Duodenal mucosa (tissue), 2 donors: ENCODE results near the gene JAKMIP2.

ENCODE experiments used
- H3K27ac ChIP-seq: one replicate; pipeline ENCODE4 v1.7.0; 2013; ENCODE audit warnings: low read depth, low read length
- H3K27me3 ChIP-seq, 2 donors: one replicate each; pipeline ENCODE4 v1.7.0; 2013; ENCODE audit warnings: low read length in 2 of 2, control low read depth in 1 of 2; ENCODE audit not compliant: insufficient read depth in 2 of 2, control insufficient read depth in 1 of 2
- H3K36me3 ChIP-seq, 2 donors: one replicate each; pipeline ENCODE4 v1.7.0; 2013; ENCODE audit warnings: low read length in 2 of 2, control low read depth in 1 of 2; ENCODE audit not compliant: insufficient read depth in 2 of 2, control insufficient read depth in 1 of 2
- H3K4me1 ChIP-seq, 2 donors: one replicate each; pipeline ENCODE4 v1.7.0; 2013; ENCODE audit warnings: low read length in 2 of 2, control low read depth in 1 of 2; ENCODE audit not compliant: insufficient read depth in 2 of 2, control insufficient read depth in 1 of 2
- H3K4me3 ChIP-seq, 2 donors: one replicate each; pipeline ENCODE4 v1.7.0; 2013; ENCODE audit warnings: low read length in 2 of 2, low read depth in 1 of 2
- H3K9ac ChIP-seq, 2 donors: one replicate each; pipeline ENCODE4 v1.7.0; 2013; ENCODE audit warnings: low read length in 2 of 2, low read depth in 1 of 2
- H3K9me3 ChIP-seq, 2 donors: one replicate each; pipeline ENCODE4 v1.7.0; 2013; ENCODE audit warnings: low read length in 2 of 2, control low read depth in 1 of 2; ENCODE audit not compliant: control insufficient read depth in 1 of 2

The JAKMIP2 gene

DNA sequence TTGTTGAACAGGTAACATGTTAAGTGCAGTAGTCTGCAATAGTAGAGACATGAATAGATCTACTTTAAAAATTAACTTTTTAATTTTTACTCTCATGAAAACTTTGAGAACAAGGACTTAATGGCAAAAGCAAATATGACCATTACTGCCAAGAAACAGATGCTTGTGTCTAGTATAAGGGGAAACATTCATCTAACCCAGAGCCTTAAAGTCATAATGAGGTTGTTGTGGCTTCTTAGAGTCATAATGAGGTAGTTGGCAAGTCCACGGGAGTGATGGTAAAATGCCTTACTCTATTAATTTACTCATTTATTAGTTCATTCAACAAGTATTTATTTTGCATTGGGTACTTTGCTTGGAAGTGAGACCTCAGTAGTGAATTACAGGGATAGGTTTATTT is 71.5 kb downstream of the JAKMIP2 start:
- H3K9ac ChIP-seq = no peak overlapping the region
- peaks cover 6 to 9% of the 10 kb centered on the region in 2 donors for H3K4me1 ChIP-seq
- H3K9me3 ChIP-seq = no peaks in the 10 kb centered on the region
- no peaks in the 10 kb centered on the region for H3K36me3 ChIP-seq
- no peak overlapping the region for H3K4me3 ChIP-seq
- no peak overlapping the region for H3K27ac ChIP-seq
- no peaks in the 10 kb centered on the region for H3K27me3 ChIP-seq

DNA sequence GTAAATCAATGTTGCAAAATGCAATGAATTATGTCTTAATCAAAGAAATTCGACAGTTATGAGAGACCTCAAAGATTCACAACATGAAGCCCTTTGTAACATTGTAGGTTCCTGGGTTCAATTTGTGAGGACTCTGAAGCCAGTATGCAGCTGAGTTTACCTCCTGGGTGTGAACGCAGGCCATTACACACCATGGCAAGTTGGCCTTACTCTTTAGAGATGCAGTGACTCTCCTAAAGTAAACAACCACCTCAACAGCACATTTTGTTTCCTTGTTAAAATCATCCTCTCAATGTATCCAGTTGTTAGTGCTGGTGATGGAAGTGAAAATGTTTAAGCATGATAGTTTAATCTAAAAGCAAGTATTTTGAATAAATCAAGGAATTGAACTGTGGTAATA is 73.8 kb downstream of the JAKMIP2 start:
- Histone ChIP-seq H3K9me3 (no peaks in the 10 kb centered on the region), H3K27ac (no peak overlapping the region), H3K4me1 (peaks cover 6 to 9% of the 10 kb centered on the region in 2 donors)

DNA sequence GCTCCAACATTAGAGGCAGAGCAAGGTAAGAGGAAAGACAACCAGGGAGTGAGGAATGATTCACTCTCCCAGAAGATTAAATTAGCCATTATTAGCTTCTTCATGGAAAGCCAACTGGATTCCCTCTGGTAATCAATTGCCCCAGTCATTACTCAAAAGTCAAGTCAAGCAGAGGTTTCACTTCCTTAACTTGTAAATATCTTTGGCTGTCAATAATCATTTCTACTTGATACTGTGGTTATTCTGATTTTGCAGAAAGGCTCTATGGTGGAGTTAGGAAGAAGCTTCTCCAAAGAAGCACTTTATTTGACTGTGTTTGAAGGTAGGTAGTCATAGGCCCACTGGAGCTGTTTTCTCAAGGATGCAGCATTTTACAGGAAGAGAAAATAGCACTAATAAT is 78.0 kb downstream of the JAKMIP2 start:
- Histone ChIP-seq H3K27me3 (no peaks in the 10 kb centered on the region), H3K9me3 (no peaks in the 10 kb centered on the region), H3K27ac (no peak overlapping the region), H3K4me3 (no peak overlapping the region), H3K4me1 (no peaks in the 10 kb centered on the region), H3K36me3 (no peaks in the 10 kb centered on the region), H3K9ac (no peak overlapping the region)

More for the DNA sequence above, 73.8 kb downstream of the JAKMIP2 start:
- H3K9ac ChIP-seq = no peak overlapping the region
- H3K36me3 ChIP-seq = no peaks in the 10 kb centered on the region
- no peak overlapping the region for H3K4me3 ChIP-seq
- H3K27me3 ChIP-seq = no peaks in the 10 kb centered on the region

DNA sequence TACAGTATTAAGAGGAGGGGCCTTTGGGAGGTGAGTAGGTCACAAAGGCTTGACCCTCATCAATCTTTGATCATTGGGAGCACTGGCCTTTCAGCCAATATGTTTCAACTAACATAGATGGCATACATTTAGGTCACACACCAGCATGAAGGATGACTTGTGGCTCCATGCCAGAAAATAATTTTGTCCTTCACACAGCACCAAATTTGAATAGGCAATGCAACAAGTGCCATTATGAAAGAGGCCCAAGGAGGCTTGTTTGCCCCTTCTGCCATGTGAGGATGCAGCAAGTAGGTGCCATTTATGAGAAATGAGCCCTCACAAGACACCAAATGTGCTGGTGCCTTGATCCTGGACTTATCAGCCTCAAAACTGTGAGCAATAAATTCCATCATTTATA is 81.1 kb downstream of the JAKMIP2 start:
- H3K27ac ChIP-seq = no peak overlapping the region
- no peaks in the 10 kb centered on the region for H3K36me3 ChIP-seq
- no peaks in the 10 kb centered on the region for H3K4me1 ChIP-seq
- H3K9ac ChIP-seq = no peak overlapping the region
- H3K4me3 ChIP-seq = no peak overlapping the region
- peaks cover 4 to 6% of the 10 kb centered on the region in 2 donors for H3K9me3 ChIP-seq
- H3K27me3 ChIP-seq = no peaks in the 10 kb centered on the region

DNA sequence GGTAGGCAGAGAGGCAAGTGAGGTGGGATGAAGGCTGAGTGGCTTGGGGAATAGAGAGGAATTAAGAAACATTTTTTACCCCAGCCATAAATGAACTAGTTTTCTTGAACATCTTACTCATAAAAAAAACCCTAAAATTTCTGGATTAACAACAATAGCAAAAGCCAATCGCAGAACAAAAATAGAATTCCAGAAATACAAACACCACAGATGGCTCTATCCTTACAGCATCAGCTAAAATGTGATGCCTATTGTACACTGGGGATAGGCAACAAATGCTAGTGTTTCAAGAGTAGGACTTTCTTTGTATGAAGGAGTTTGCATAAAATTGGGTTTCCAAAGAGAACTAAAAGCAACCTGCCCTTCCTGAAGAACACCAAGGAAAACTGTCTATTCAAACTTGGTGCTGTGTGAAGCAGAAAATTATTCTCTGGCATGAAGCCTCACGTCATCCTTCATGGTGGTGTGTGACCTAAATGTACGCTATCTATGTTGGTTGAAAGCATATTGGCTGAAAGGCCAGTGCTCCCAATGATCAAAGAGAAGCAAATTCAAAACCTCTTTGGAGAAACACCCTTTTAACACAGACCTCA is 82.9 kb downstream of the JAKMIP2 start:
- no peak overlapping the region for H3K4me3 ChIP-seq
- H3K36me3 ChIP-seq = no peaks in the 10 kb centered on the region
- H3K27me3 ChIP-seq = no peaks in the 10 kb centered on the region
- H3K27ac ChIP-seq = no peak overlapping the region
- no peaks in the 10 kb centered on the region for H3K4me1 ChIP-seq
- H3K9ac ChIP-seq = no peak overlapping the region
- H3K9me3 ChIP-seq = peaks cover 4 to 6% of the 10 kb centered on the region in 2 donors

DNA sequence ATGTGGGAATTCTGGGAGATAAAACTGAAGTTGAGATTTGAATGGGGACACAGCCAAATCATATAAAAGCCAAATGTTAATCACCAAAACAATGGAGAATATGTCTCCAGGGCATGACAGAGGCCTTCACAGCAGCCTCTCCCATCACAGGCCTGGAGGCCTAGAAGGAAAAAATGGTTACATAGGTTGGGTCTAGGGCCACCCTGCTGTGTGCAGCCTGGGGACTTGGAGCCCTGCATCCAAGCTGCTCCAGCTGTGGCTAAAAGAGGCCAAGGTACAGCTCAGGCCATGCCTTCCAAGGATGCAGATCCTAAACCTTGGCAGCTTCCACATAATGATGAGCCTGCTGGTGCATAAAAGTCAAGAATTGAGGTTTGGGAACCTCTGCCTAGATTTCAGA is 85.1 kb downstream of the JAKMIP2 start:
- Histone ChIP-seq H3K27me3 (no peaks in the 10 kb centered on the region), H3K36me3 (no peaks in the 10 kb centered on the region), H3K4me1 (no peaks in the 10 kb centered on the region), H3K9me3 (peaks cover 4 to 6% of the 10 kb centered on the region in 2 donors), H3K27ac (no peak overlapping the region), H3K9ac (no peak overlapping the region), H3K4me3 (no peak overlapping the region)

DNA sequence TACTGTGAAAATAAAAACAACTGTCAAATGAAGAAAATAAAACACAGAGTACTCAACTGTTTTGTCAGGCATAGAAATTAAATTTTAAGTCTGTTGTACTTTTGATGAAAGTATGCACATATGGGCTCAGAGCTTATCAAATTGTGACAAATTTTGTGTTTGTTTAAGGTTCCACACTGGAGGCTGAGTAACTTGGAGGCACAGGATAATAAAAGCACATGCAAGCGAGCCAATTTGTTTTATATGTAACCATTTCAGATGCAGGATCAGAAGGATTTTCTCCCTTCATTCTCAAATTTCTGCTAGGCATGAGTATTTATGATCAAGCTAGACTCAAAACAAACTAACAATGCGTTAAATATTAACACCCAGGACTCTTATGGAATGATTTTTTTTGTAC is 87.8 kb downstream of the JAKMIP2 start:
- Histone ChIP-seq H3K27ac (no peak overlapping the region), H3K27me3 (no peaks in the 10 kb centered on the region), H3K9me3 (peaks cover 4 to 6% of the 10 kb centered on the region in 2 donors), H3K4me1 (no peaks in the 10 kb centered on the region), H3K9ac (no peak overlapping the region), H3K36me3 (no peaks in the 10 kb centered on the region), H3K4me3 (no peak overlapping the region)

DNA sequence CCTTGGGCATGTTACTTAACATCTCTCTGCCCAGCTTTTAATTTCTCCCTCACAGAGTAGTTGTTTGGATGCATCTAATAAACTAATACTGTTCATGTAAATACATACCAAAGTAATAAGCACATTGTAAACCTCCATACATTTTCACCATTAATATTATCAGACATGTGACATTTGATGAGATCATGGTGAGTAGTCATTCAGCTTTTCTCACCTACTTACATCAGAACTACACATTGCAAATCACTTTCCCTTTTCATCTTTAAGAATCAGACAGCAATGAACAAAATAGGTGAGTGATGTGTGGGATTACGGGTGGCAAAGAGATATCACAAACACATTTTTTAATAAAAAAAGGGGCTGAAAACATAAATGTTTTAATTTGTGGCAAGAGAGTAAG is 89.3 kb downstream of the JAKMIP2 start:
- Histone ChIP-seq H3K27me3 (no peaks in the 10 kb centered on the region), H3K36me3 (no peaks in the 10 kb centered on the region), H3K4me3 (no peak overlapping the region), H3K9me3 (peaks cover 2 to 6% of the 10 kb centered on the region in 2 donors), H3K9ac (no peak overlapping the region), H3K4me1 (no peaks in the 10 kb centered on the region), H3K27ac (no peak overlapping the region)

DNA sequence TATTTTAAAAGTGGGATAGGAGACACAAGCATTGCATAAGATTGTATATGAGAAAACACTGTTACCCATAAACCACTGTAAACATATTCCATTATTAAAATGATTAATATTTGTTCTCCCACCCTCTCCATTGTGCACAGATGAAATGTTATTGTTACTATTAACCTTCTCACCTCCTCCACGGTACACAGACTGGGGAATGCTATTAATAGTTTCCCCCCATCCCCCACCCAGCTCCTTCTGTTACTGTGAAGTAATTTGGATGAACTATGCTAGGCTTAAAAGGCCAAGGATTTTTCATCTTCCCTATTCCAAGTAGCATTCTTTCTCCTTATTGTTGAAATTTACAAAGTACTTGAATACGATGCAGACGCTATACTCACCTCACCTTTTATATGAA is 91.4 kb downstream of the JAKMIP2 start:
- H3K4me3 ChIP-seq = no peak overlapping the region
- H3K4me1 ChIP-seq = no peaks in the 10 kb centered on the region
- H3K36me3 ChIP-seq = no peaks in the 10 kb centered on the region
- no peaks in the 10 kb centered on the region for H3K27me3 ChIP-seq
- H3K9ac ChIP-seq = no peak overlapping the region
- no peaks in the 10 kb centered on the region for H3K9me3 ChIP-seq
- H3K27ac ChIP-seq = no peak overlapping the region

DNA sequence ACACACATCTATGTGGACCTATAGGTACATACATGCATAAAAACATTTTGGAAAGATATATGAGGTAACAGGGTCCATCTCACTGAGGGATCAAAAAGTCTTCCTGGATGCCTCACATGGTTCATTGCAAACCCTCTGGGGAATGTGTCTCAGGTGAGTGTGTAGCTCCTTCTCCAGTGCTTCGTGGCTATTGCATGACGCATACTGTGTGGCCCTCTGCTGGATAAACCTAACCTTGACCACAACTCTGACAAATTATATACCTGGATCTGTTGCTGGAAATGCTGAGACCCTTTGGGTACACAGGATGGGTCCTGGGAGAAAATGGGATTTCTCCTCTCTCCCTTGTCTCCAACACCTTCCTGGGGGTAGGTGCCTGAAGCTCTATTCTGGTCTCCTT is 91.9 kb downstream of the JAKMIP2 start:
- Histone ChIP-seq H3K9me3 (no peaks in the 10 kb centered on the region), H3K27me3 (no peaks in the 10 kb centered on the region), H3K4me1 (no peaks in the 10 kb centered on the region), H3K4me3 (no peak overlapping the region), H3K9ac (no peak overlapping the region), H3K36me3 (no peaks in the 10 kb centered on the region), H3K27ac (no peak overlapping the region)

DNA sequence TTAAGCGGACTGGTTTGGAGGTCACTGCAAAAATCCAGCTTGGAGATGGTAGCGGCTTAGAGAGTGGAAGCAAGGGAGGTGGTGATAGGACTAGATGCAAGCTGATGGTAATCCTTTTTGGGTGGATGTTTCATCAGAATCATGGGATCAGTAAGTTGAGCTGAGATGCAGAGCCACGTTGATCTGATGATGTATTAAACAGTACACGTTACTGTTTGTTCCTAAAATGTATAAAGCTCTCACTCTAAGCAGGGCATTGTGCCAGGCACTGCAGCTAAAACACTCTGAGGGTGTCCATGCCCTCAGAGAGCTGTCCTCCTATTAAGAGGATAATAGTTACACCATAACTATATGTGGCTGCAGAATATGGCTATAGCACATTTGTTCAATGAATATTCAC is 93.1 kb downstream of the JAKMIP2 start:
- Histone ChIP-seq H3K4me3 (no peak overlapping the region), H3K27me3 (no peaks in the 10 kb centered on the region), H3K36me3 (no peaks in the 10 kb centered on the region), H3K9ac (no peak overlapping the region), H3K27ac (no peak overlapping the region), H3K4me1 (no peaks in the 10 kb centered on the region), H3K9me3 (no peaks in the 10 kb centered on the region)
